Measurements from ENCODE around the gene RPS21. TPM values are rescaled to one million over a fixed set of nuclear protein-coding genes. Genes with fewer than 3 reads are reported as not detected.
A peak's percentile ranks its signal among the peaks of the same experiment; 100 is the strongest.

The RPS21 gene
- total and polyA plus RNA-seq, 2 of the 13 experiments (the other 11 are each of a cell fraction or from before 2014, with no cell fraction given): 2,647 to 11,063 TPM

DNA sequence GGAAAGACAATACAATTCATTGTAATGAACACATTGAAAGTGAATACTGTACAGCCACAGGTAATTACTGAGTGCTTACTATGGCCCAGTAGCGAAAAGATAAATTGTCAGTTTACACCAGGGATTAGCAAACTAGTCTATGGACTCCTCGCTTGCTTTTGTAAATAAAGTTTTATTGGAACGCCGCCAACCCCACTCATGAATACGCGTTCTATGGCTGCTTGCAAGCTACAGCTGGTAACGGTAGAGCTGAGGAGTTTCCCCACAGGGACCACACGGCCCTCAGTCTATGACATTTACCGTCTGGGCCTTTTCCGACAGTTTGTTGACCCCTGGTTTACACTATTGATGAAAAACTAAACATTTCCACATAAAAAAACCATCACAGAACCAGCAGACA lies 44.0 kb upstream of the RPS21 start (continued):
- TF ChIP-seq ZHX2 (IDR thresholded peaks at IDR 0.05; ENCODE audit: low read depth) (peak; percentile 33; the same call in 1 of the 2 replicates), ZHX2 (CRISPR knock-in tag; IDR thresholded peaks at IDR 0.05; ENCODE audit: borderline replicate concordance) (no peak), GPN1 (CRISPR knock-in tag; IDR thresholded peaks at IDR 0.05; ENCODE audit: borderline replicate concordance) (no peak), IRX3 (CRISPR knock-in tag; IDR thresholded peaks at IDR 0.05; ENCODE audit: borderline replicate concordance, low read depth) (no peak), SIN3A (IDR thresholded peaks at IDR 0.05; ENCODE audit: borderline replicate concordance, low read depth, low read length) (0 out of 2 replicates have a peak, but pooled peaks have one; percentile 37), ZNF646 (CRISPR knock-in tag; IDR thresholded peaks at IDR 0.05) (no peak), HNF4A (CRISPR knock-in tag; IDR thresholded peaks at IDR 0.05) (peak; percentile 60; the same call in 1 of the 2 replicates), ZNF451 (CRISPR knock-in tag; IDR thresholded peaks at IDR 0.05) (no peak), SUZ12 (IDR thresholded peaks at IDR 0.05; ENCODE audit: low read depth, low read length) (no peak), MIER3 (CRISPR knock-in tag; IDR thresholded peaks at IDR 0.05; ENCODE audit: borderline replicate concordance) (0 out of 2 replicates have a peak, but pooled peaks have one; percentile 38), RNF2 (conservative IDR thresholded peaks at IDR 0.05; ENCODE audit: low read depth) (no peak), MLLT10 (CRISPR knock-in tag; IDR thresholded peaks at IDR 0.05) (no peak), MIXL1 (CRISPR knock-in tag; IDR thresholded peaks at IDR 0.05) (0 out of 2 replicates have a peak, but pooled peaks have one; percentile 55), ZNF430 (CRISPR knock-in tag; IDR thresholded peaks at IDR 0.05) (0 out of 2 replicates have a peak, but pooled peaks have one; percentile 53)
- TF ChIP-seq, protein P1, sequence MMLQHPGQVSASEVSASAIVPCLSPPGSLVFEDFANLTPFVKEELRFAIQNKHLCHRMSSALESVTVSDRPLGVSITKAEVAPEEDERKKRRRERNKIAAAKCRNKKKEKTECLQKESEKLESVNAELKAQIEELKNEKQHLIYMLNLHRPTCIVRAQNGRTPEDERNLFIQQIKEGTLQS (CRISPR knock-in tag; IDR thresholded peaks at IDR 0.05): no peak
- TF ChIP-seq, protein P2, sequence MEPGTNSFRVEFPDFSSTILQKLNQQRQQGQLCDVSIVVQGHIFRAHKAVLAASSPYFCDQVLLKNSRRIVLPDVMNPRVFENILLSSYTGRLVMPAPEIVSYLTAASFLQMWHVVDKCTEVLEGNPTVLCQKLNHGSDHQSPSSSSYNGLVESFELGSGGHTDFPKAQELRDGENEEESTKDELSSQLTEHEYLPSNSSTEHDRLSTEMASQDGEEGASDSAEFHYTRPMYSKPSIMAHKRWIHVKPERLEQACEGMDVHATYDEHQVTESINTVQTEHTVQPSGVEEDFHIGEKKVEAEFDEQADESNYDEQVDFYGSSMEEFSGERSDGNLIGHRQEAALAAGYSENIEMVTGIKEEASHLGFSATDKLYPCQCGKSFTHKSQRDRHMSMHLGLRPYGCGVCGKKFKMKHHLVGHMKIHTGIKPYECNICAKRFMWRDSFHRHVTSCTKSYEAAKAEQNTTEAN (CRISPR knock-in tag; conservative IDR thresholded peaks at IDR 0.05): no peak

Data from HepG2 (cell line).